Stimulated activated CD8-positive, alpha-beta memory T cell treated with anti-CD3 and anti-CD28 coated beads, Interleukin-15, amount 100 ng/mL, for 48 hours (primary cell): Measurements from ENCODE around the gene BASP1.
"Not testable (repeated sequence)": the region's sequence is repeated elsewhere in the genome, so short reads cannot be mapped to it uniquely, and the experiment has no call there.

ENCODE experiments used
- DNase-seq, 2 donors: peaks; one replicate each; pipeline ENCODE4 v3.0.0-alpha.2; 2020; ENCODE audit warnings: low read depth in 2 of 2

The BASP1 gene

GRCh38 chr5:17319095-17319494 lies 101.7 kb downstream of the BASP1 start:
- DNase-seq: not testable (repeated sequence)

- no peak for DNase-seq
Observed at GRCh38 chr5:17325770-17326599, 108.6 kb downstream of the BASP1 start.
